H1 (cell line): ENCODE data around the gene ENO2. TPM values are rescaled to one million over a fixed set of nuclear protein-coding genes. Genes with fewer than 3 reads are reported as not detected.
A peak's percentile ranks its signal among the peaks of the same experiment; 100 is the strongest.

Experiments
- CTCF ChIA-PET: fragments of 300-600 bp; sonication (Branson Sonifier 250); formaldehyde crosslinking; loops from one replicate; lab custom pipeline; 2021; ENCODE audit not compliant: partially characterized antibody; lab: Charles Lee
- POLR2A ChIA-PET: fragments of 300-600 bp; sonication (Branson Sonifier 250); formaldehyde crosslinking; loops from one replicate; lab custom pipeline; 2021; ENCODE audit warnings: inconsistent platforms; ENCODE audit not compliant: partially characterized antibody; lab: Charles Lee
- DNase-seq, 2 experiments: peaks; one replicate each; pipeline versions ENCODE4 v3.0.0 to v3.0.0-alpha.2; 2010 to 2022; ENCODE audit warnings: low spot score in 2 of 2, low read depth in 1 of 2, mixed read lengths in 1 of 2
- FAIRE-seq: peaks from 2 replicates; lab custom pipeline; 2011; peaks lifted over from hg19 to GRCh38; lab: Jason Lieb, UNC
- H2AFZ ChIP-seq: 2 replicates; pipeline ENCODE4 v1.8.1; 2012; ENCODE audit warnings: low read length, inconsistent platforms
- H2AK5ac ChIP-seq: 2 replicates; pipeline ENCODE4 v1.6.1; 2013; ENCODE audit warnings: low read depth, low read length
- H2BK120ac ChIP-seq: replicated peaks from 2 replicates; pipeline ENCODE3; 2013; ENCODE audit warnings: low read depth, low read length, inconsistent platforms
- H2BK12ac ChIP-seq: 2 replicates; pipeline ENCODE4 v1.6.1; 2013; ENCODE audit warnings: low read depth, low read length
- H2BK15ac ChIP-seq: 2 replicates; pipeline ENCODE4 v1.6.1; 2013; ENCODE audit warnings: low read length
- H2BK20ac ChIP-seq: 2 replicates; pipeline ENCODE4 v1.6.1; 2013; ENCODE audit warnings: low read length
- H2BK5ac ChIP-seq: 2 replicates; pipeline ENCODE4 v1.6.1; 2013; ENCODE audit warnings: low read depth, low read length
- H3K14ac ChIP-seq: 2 replicates; pipeline ENCODE4 v1.6.1; 2013; ENCODE audit warnings: inconsistent platforms; ENCODE audit not compliant: insufficient read length
- H3K18ac ChIP-seq: 2 replicates; pipeline ENCODE4 v1.6.1; 2013; ENCODE audit warnings: low read length; ENCODE audit errors: extremely low read depth
- H3K23ac ChIP-seq: 2 replicates; pipeline ENCODE4 v1.6.1; 2013; ENCODE audit warnings: inconsistent platforms; ENCODE audit not compliant: insufficient read length
- H3K23me2 ChIP-seq: 2 replicates; pipeline ENCODE4 v1.6.1; 2013; ENCODE audit warnings: low read depth, low read length
- H3K27ac ChIP-seq: 2 replicates; pipeline ENCODE4 v1.6.1; 2011; ENCODE audit warnings: low read depth, low read length, inconsistent platforms
- H3K27me3 ChIP-seq, 4 experiments: replicated peaks in 1 of 4; 1 replicate in 1 of 4; 2 replicates in 3 of 4; pipeline versions ENCODE4 v1.6.1 to v1.8.1; 2011 to 2013; ENCODE audit warnings: low read length in 3 of 4, mild to moderate bottlenecking in 3 of 4, inconsistent platforms in 2 of 4, mixed read lengths in 2 of 4, moderate library complexity in 1 of 4; ENCODE audit not compliant: control insufficient read depth in 3 of 4, insufficient read depth in 3 of 4; ENCODE audit errors: extremely low read depth in 1 of 4
- H3K36me3 ChIP-seq, 4 experiments: 2 replicates each; pipeline versions ENCODE4 v1.6.1 to v1.8.1; 2011 to 2013; ENCODE audit warnings: mild to moderate bottlenecking in 4 of 4, low read length in 3 of 4, moderate library complexity in 2 of 4, control low read depth in 1 of 4, inconsistent platforms in 1 of 4; ENCODE audit not compliant: insufficient read depth in 4 of 4, control insufficient read depth in 2 of 4
- H3K4ac ChIP-seq: replicated peaks from 2 replicates; pipeline ENCODE3; 2013; ENCODE audit warnings: low read length, low read depth, mixed read lengths, inconsistent platforms; ENCODE audit not compliant: insufficient read length
- H3K4me1 ChIP-seq, 4 experiments: replicated peaks in 1 of 4; 1 replicate in 1 of 4; 2 replicates in 3 of 4; pipeline versions ENCODE4 v1.6.1 to v1.8.1; 2011 to 2013; ENCODE audit warnings: low read length in 3 of 4, inconsistent platforms in 2 of 4, mixed read lengths in 1 of 4; ENCODE audit not compliant: insufficient read depth in 4 of 4, control insufficient read depth in 3 of 4
- H3K4me2 ChIP-seq, 2 experiments: 2 replicates each; pipeline versions ENCODE4 v1.6.1 to v1.8.1; 2011 to 2013; ENCODE audit warnings: low read depth in 2 of 2, low read length in 2 of 2, control low read depth in 1 of 2, inconsistent platforms in 1 of 2, mild to moderate bottlenecking in 1 of 2; ENCODE audit not compliant: insufficient read depth in 1 of 2
- H3K4me3 ChIP-seq, 4 experiments: fragments of 200-600, 300-600 bp in 1 of 4; sonication (generic), shearing (Covaris generic), sonication (Bioruptor Twin) in 1 of 4; 2 replicates each; pipeline versions ENCODE4 v1.5.1 to v1.8.1; 2011 to 2016; ENCODE audit warnings: low read length in 4 of 4, low read depth in 3 of 4, control low read depth in 2 of 4, inconsistent platforms in 2 of 4, mild to moderate bottlenecking in 2 of 4, mixed read lengths in 1 of 4, moderate library complexity in 1 of 4; ENCODE audit not compliant: insufficient read depth in 2 of 4; ENCODE audit errors: extremely low read depth in 1 of 4
- H3K56ac ChIP-seq: replicated peaks from 2 replicates; pipeline ENCODE3; 2013; ENCODE audit warnings: low read depth, mild to moderate bottlenecking, mixed read lengths, low read length, inconsistent platforms; ENCODE audit not compliant: insufficient read length
- H3K79me1 ChIP-seq: 2 replicates; pipeline ENCODE4 v1.6.1; 2013; ENCODE audit warnings: low read depth, low read length, control low read depth
- H3K79me2 ChIP-seq, 2 experiments: 2 replicates each; pipeline versions ENCODE4 v1.6.1 to v1.8.1; 2012 to 2013; ENCODE audit warnings: low read length in 2 of 2, mild to moderate bottlenecking in 2 of 2, inconsistent platforms in 1 of 2; ENCODE audit not compliant: insufficient read depth in 2 of 2, control insufficient read depth in 1 of 2
- H3K9ac ChIP-seq, 4 experiments: replicated peaks in 1 of 4; 1 replicate in 1 of 4; 2 replicates in 3 of 4; pipeline versions ENCODE4 v1.6.1 to v1.8.1; 2011 to 2013; ENCODE audit warnings: low read depth in 3 of 4, low read length in 3 of 4, control low read depth in 2 of 4, mild to moderate bottlenecking in 2 of 4, moderate library complexity in 2 of 4, inconsistent platforms in 1 of 4; ENCODE audit errors: extremely low read depth in 1 of 4
- H3K9me3 ChIP-seq, 2 experiments: 2 replicates each; pipeline versions ENCODE4 v1.6.1 to v1.8.1; 2012 to 2013; ENCODE audit warnings: mild to moderate bottlenecking in 2 of 2, moderate library complexity in 2 of 2, control low read depth in 1 of 2, inconsistent platforms in 1 of 2, low read depth in 1 of 2, low read length in 1 of 2, mixed read lengths in 1 of 2; ENCODE audit not compliant: insufficient read depth in 2 of 2
- H4K20me1 ChIP-seq, 2 experiments: replicated peaks in 1 of 2; 2 replicates each; pipeline versions ENCODE3 to v1.8.1; 2011 to 2013; ENCODE audit warnings: inconsistent platforms in 2 of 2, low read length in 2 of 2, mild to moderate bottlenecking in 1 of 2; ENCODE audit not compliant: insufficient read depth in 2 of 2, control insufficient read depth in 1 of 2
- H4K5ac ChIP-seq: 2 replicates; pipeline ENCODE4 v1.6.1; 2013; ENCODE audit warnings: low read length, low read depth, mixed read lengths, inconsistent platforms; ENCODE audit not compliant: insufficient read length
- H4K8ac ChIP-seq: 2 replicates; pipeline ENCODE4 v1.8.0; 2013; ENCODE audit warnings: mild to moderate bottlenecking, moderate library complexity, low read length, inconsistent platforms; ENCODE audit not compliant: insufficient read depth; ENCODE audit errors: extremely low read depth
- H4K91ac ChIP-seq: replicated peaks from 2 replicates; pipeline ENCODE3; 2013; ENCODE audit warnings: low read length, mixed read lengths, inconsistent platforms; ENCODE audit not compliant: insufficient read length
- CBX8 ChIP-seq: fragments of 300-800, 300-1000 bp; sonication (generic); IDR thresholded peaks from 2 replicates; pipeline ENCODE4 v1.7.1; 2016; ENCODE audit warnings: low read depth, low read length, borderline replicate concordance
- CEBPB ChIP-seq: IDR thresholded peaks from 2 replicates; pipeline ENCODE4 v1.6.1; 2012; ENCODE audit warnings: low read depth, low read length
- CTCF ChIP-seq, 3 experiments: IDR thresholded peaks; 1 replicate in 2 of 3; 2 replicates in 1 of 3; pipeline versions ENCODE4 v1.5.1 to v1.6.1; 2011; ENCODE audit warnings: low read length in 3 of 3, mild to moderate bottlenecking in 3 of 3, inconsistent platforms in 2 of 3, low read depth in 1 of 3, moderate library complexity in 1 of 3; ENCODE audit not compliant: insufficient read depth in 1 of 3; ENCODE audit errors: control extremely low read depth in 1 of 3
- PHF8 ChIP-seq: fragments of 200-600 bp; sonication (generic); conservative IDR thresholded peaks from 2 replicates; pipeline ENCODE4 v1.7.1; 2012; ENCODE audit warnings: low read depth, mild to moderate bottlenecking, inconsistent platforms, low read length, moderate library complexity
- SAP30 ChIP-seq: fragments of 300-600 bp; sonication (generic); IDR thresholded peaks from 2 replicates; pipeline ENCODE4 v1.7.1; 2012; ENCODE audit warnings: low read length, moderate library complexity, mild to moderate bottlenecking, inconsistent platforms; ENCODE audit not compliant: insufficient read depth, insufficient replicate concordance
- WGBS, 2 experiments: shearing (Covaris generic) in 1 of 2; methylation state at CpG; one replicate each; pipeline versions ENCODE4 v1.1.6 to v1.1.7; 2013 to 2015; ENCODE audit warnings: low lambda C conversion rate in 2 of 2, mixed read lengths in 2 of 2, inconsistent platforms in 1 of 2, low coverage in 1 of 2, missing lambda C conversion rate in 1 of 2; ENCODE audit not compliant: insufficient replicate concordance in 2 of 2, insufficient coverage in 1 of 2, insufficient read length in 1 of 2; ENCODE audit errors: extremely low coverage in 1 of 2, missing lambda C conversion rate in 1 of 2; 5-methylcytosine and 5-hydroxymethylcytosine counted together
- polyA plus RNA-seq, 7 experiments: library from polyadenylated mRNA; depleted of rRNA in 3 of 7; stranded (reverse) in 5 of 7; unstranded in 2 of 7; fragments of >200 nt in 5 of 7; fragments of 200-250 nt in 2 of 7; gene quantifications; 1 replicate in 5 of 7; 2 replicates in 1 of 7; 4 replicates in 1 of 7; pipeline versions ENCODE4 v1.2.1 to v1.2.3, GENCODE V29; 2011 to 2013; ENCODE audit warnings: missing spikeins in 2 of 7, mixed read lengths in 2 of 7
- total RNA-seq: library from RNA; stranded (reverse); fragmentation: NEBNext Ultra II Directional; extraction: Animal tissue kit (Norgen Biotek cat#: 25700); gene quantifications from 2 replicates; pipeline ENCODE4 v1.2.1, GENCODE V29; 2021

The ENO2 gene
- total and polyA plus RNA-seq, 2 of the 8 experiments (the other 6 are each of a cell fraction or from before 2014, with no cell fraction given): 92.4 to 102 TPM

- peak overlapping the region; percentile 74; the same call in 1 of the 2 replicates for H3K27ac ChIP-seq
- peak in 1 of 3 experiments; percentile 7; a peak in 1 of 4 replicates for TF ChIP-seq CTCF (IDR thresholded peaks at IDR 0.05; ENCODE audit: control extremely low read depth in 1 of 3, insufficient read depth in 1 of 3, low read depth in 1 of 3, low read length in 3 of 3)
- no peak for TF ChIP-seq CBX8
- TF ChIP-seq PHF8: no peak
- TF ChIP-seq CEBPB: peak; percentile 76
- TF ChIP-seq SAP30: peak; percentile 15
- TF ChIP-seq, all 59 proteins: peak for 3
- H3K14ac ChIP-seq: no peak overlapping the region
- peak overlapping the region; percentile 66 to 93 for H3K4me2 ChIP-seq
- peak overlapping the region; percentile 47 for H2BK120ac ChIP-seq
- no peak overlapping the region; the same call in 1 of the 2 replicates for H2AFZ ChIP-seq
- WGBS, 2 experiments: 12% methylated on average over 25 of the region's 25 CpGs; no CpG with 5 or more reads in 1 of the 2 experiments
- ChIA-PET CTCF (interaction anchor here (0.5 to 12.2 kb wide), 28 partner anchors 10 to 1762 kb away, joined by 3 to 277 read pairs (median 4); partner anchors contain the start of genes C12orf57, PTPN6, RNU7-1 and SPSB2), POLR2A (interaction anchor here (0.7 to 44.0 kb wide), 15 partner anchors 6 to 173 kb away, joined by 3 to 1596 read pairs (median 4); partner anchors contain the start of genes ATN1, C12orf57, C1RL and EMG1)
- H3K23ac ChIP-seq: no peak overlapping the region
- H3K4me1 ChIP-seq: peaks cover 12 to 39% (median 30%) of the 10 kb centered on the region in 4 experiments
- peak overlapping the region; percentile 99 for H2BK12ac ChIP-seq
- H2BK15ac ChIP-seq: peak overlapping the region; percentile 88; the same call in 1 of the 2 replicates
- no peaks in the 10 kb centered on the region for H3K9me3 ChIP-seq
- H3K23me2 ChIP-seq: peaks cover 16% of the 10 kb centered on the region; the same call in 1 of the 2 replicates
- H3K4me3 ChIP-seq: peak overlapping the region; percentile 68 to 90 (median 82)
- H3K79me2 ChIP-seq: peaks cover 0 to 14% of the 10 kb centered on the region in 2 experiments; a peak in 2 of 4 replicates
- H3K36me3 ChIP-seq: peaks cover 13 to 26% (median 15%) of the 10 kb centered on the region in 4 experiments
- no peaks in the 10 kb centered on the region for H4K20me1 ChIP-seq
- peak overlapping the region in 3 of 4 experiments; percentile 50 to 57 (median 54); a peak in 5 of 7 replicates for H3K9ac ChIP-seq
- peak overlapping the region; percentile 30 for H4K5ac ChIP-seq
- FAIRE-seq: no peak
- peak overlapping the region; percentile 3 for H3K56ac ChIP-seq
- no peaks in the 10 kb centered on the region for H3K79me1 ChIP-seq
- H4K8ac ChIP-seq: peak overlapping the region; percentile 72; the same call in 1 of the 2 replicates
- H3K27me3 ChIP-seq: no peaks in the 10 kb centered on the region
- peak overlapping the region; percentile 80 for H3K4ac ChIP-seq
- H3K18ac ChIP-seq: peak overlapping the region; percentile 72
- H4K91ac ChIP-seq: peak overlapping the region; percentile 57
- peak overlapping the region; percentile 15; the same call in 1 of the 2 replicates for H2BK20ac ChIP-seq
- peak overlapping the region; percentile 30; the same call in 1 of the 2 replicates for H2AK5ac ChIP-seq
- H2BK5ac ChIP-seq: peak overlapping the region; percentile 97
- peak in 1 of 2 experiments; percentile 82 for DNase-seq
These were observed 48.1 kb downstream of the ENO2 start for GRCh38 chr12:6962285-6963015.
